Activated CD4-positive, alpha-beta memory T cell treated with anti-CD3 and anti-CD28 coated beads for 36 hours (primary cell): ENCODE results near the gene OR6V1. TPM values are rescaled to one million over a fixed set of nuclear protein-coding genes. Genes with fewer than 3 reads are reported as not detected.

Experiments used
- CTCF ChIA-PET: fragments of 350-600 bp; sonication (Branson Sonifier 250); formaldehyde crosslinking; loops from one replicate; lab custom pipeline; 2021; ENCODE audit warnings: antibody characterized with exemption, inconsistent platforms; lab: Charles Lee
- POLR2A ChIA-PET: fragments of 350-600 bp; sonication (Branson Sonifier 250); formaldehyde crosslinking; loops from one replicate; lab custom pipeline; 2021; ENCODE audit warnings: antibody characterized with exemption; lab: Charles Lee
- DNase-seq: peaks from one replicate; pipeline ENCODE4 v3.0.0-alpha.2; 2020
- H3K27ac Mint-ChIP-seq: one replicate; pipeline ENCODE4 v1.8.0; 2021; ENCODE audit warnings: mixed read lengths
- H3K27me3 Mint-ChIP-seq: one replicate; pipeline ENCODE4 v1.8.0; 2021; ENCODE audit warnings: mixed read lengths
- H3K36me3 Mint-ChIP-seq: one replicate; pipeline ENCODE4 v1.8.0; 2021; ENCODE audit warnings: mixed read lengths
- H3K4me1 Mint-ChIP-seq: one replicate; pipeline ENCODE4 v1.8.0; 2021; ENCODE audit warnings: low read depth, mixed read lengths
- H3K4me3 Mint-ChIP-seq: one replicate; pipeline ENCODE4 v1.8.0; 2021; ENCODE audit warnings: mild to moderate bottlenecking, mixed read lengths
- H3K9me3 Mint-ChIP-seq: one replicate; pipeline ENCODE4 v1.8.0; 2021; ENCODE audit warnings: mixed read lengths
- intact Hi-C: fragments of 100-400 bp; cut with micrococcal nuclease; formaldehyde crosslinking; loops from one replicate; pipeline ENCODE4 v1.15.1; 2023
- total RNA-seq, 2 experiments: library from RNA; stranded (reverse); gene quantifications; one replicate each; pipeline ENCODE4 v1.2.3, GENCODE V29; 2021

OR6V1 gene
- total RNA-seq, 2 experiments from 2014 or later: not detected

DNA sequence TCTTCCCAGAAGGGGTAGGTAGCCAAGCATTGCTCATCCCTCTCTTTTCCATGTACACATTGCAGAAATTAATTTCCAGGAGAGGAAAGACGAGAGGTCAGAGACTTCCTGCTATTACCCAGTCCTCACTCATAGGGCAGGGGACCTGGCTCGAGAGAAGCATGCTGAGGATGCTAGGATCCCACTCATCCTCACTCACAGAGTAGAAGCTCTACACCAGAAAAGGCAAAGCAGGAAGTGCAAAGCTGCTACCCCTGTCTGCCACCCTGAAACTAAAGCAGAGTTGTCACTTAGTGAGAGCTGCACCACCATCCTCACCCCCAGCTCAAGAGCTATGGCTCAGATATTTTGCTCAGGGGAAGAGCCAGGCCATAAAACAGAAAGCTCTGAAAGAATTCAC lies 35.1 kb upstream of the OR6V1 start:
- Mint-ChIP-seq H3K9me3 (no peaks in the 10 kb centered on the region), H3K36me3 (no peaks in the 10 kb centered on the region), H3K4me1 (no peaks in the 10 kb centered on the region), H3K4me3 (no peak overlapping the region), H3K27ac (no peak overlapping the region), H3K27me3 (peaks cover 9% of the 10 kb centered on the region)
- no peak for DNase-seq
- intact Hi-C loops: no loop called here
- ChIA-PET POLR2A (no interaction called here), CTCF (interaction anchor here (1.0 to 18.4 kb wide), 5 partner anchors 9 to 199 kb away, joined by 3 to 402 read pairs (median 7); no protein-coding TSS in a partner anchor)

DNA sequence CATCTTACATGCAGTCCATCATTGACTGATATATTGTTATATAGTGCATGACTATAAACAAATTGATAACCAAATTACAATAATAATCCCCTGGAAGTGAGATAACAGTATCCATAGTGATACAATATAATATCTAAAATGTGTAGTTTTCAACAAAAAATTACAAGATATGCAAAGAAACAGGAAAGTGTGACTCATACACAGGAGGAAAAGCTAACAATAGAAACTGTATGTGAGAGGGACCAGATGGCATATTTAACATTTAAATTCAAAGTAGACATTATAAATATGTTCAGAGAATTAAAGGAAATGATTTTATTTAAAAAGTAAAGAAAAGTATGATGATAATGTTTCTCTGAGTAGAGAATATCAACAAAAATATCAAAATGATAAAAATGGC lies 33.2 kb upstream of the OR6V1 start:
- Mint-ChIP-seq H3K27ac (no peak overlapping the region), H3K36me3 (no peaks in the 10 kb centered on the region), H3K4me1 (no peaks in the 10 kb centered on the region), H3K9me3 (no peaks in the 10 kb centered on the region), H3K27me3 (peaks cover 6% of the 10 kb centered on the region), H3K4me3 (no peak overlapping the region)
- ChIA-PET CTCF (interaction anchor here (1.3 to 2.8 kb wide), 3 partner anchors 10 to 197 kb away, joined by 3 to 13 read pairs (median 11); no protein-coding TSS in a partner anchor), POLR2A (no interaction called here)
- intact Hi-C loops: no loop called here
- DNase-seq: no peak

DNA sequence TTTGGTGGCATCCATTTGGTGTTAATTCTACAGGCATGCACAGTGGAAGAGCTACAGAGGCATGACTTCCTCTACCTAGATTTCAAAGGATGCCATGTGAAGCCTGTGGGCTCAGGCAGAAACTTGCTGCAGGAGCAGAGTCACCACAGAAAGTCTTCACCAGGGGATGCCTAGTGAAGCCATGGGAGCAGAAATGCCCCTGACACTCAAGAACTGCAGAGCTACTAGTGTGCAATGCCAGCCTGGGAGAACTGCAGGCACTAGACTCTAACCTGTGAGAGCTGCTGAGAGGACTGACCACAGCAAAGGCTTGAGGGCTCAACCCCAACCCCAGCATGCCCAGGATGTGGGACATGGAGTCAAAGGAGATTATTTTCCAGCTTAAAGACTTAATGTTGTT lies 29.1 kb upstream of the OR6V1 start:
- H3K27ac Mint-ChIP-seq: no peak overlapping the region
- no peaks in the 10 kb centered on the region for H3K9me3 Mint-ChIP-seq
- intact Hi-C loops: no loop called here
- H3K4me3 Mint-ChIP-seq: no peak overlapping the region
- no peak for DNase-seq
- ChIA-PET CTCF (interaction anchor here (1.3 kb wide), 1 partner anchor 192 kb away, joined by 4 read pairs; no protein-coding TSS in a partner anchor), POLR2A (no interaction called here)
- peaks cover 9% of the 10 kb centered on the region for H3K27me3 Mint-ChIP-seq
- no peaks in the 10 kb centered on the region for H3K4me1 Mint-ChIP-seq
- H3K36me3 Mint-ChIP-seq: no peaks in the 10 kb centered on the region

DNA sequence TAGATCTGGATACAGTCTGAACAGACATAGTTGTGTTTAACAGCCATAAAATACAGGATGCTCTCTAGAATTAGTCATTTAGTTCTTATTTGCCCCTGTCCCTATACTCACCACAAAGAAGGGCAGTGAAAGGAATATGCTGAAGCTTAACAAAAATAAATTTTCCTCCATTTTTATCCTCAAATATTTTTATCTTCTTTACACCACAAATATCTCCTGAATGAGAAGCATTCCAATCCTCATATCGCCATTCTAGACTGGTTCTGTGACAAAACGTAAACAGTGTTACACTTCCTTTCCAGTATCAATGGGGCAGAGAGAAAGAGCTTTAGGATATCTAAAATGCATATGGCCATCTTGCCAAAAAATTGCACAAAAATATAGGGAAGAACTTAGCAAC lies 26.8 kb upstream of the OR6V1 start:
- H3K27me3 Mint-ChIP-seq: peaks cover 15% of the 10 kb centered on the region
- CTCF ChIA-PET: interaction anchor here (1.9 kb wide), 1 partner anchor 190 kb away, joined by 6 read pairs; no protein-coding TSS in a partner anchor
- intact Hi-C loops: no loop called here
- DNase-seq: no peak
- no peaks in the 10 kb centered on the region for H3K4me1 Mint-ChIP-seq
- H3K4me3 Mint-ChIP-seq: no peak overlapping the region
- no peaks in the 10 kb centered on the region for H3K36me3 Mint-ChIP-seq
- POLR2A ChIA-PET: no interaction called here
- H3K27ac Mint-ChIP-seq: no peak overlapping the region
- H3K9me3 Mint-ChIP-seq: no peaks in the 10 kb centered on the region

DNA sequence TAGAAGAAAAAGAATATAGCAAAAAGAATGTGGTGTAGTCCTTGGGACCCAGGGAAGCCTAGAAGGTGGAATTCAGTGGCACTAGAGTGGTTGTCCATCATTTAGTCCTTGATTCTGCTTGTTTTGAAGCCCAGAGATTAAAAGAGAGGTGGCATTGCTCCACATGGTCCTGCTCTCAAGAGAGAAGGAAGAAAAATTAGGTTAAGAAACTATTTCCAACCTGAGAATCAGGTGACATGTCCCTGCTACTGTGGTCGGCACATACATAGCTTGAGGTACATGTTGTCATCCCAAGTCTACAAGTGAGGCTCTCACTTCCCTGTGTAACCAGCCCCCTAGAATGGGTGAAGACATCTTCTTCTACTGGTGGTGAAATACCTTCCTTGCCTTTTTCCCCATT lies 25.1 kb upstream of the OR6V1 start, which contains the start of gene OR9A2:
Gene OR9A2, minus strand, starts transcription at position 101 of the 400 bp plus-strand sequence. Its CDS starts 0 bp downstream, at position 101.
- ChIA-PET POLR2A (no interaction called here), CTCF (no interaction called here)
- Mint-ChIP-seq H3K9me3 (no peaks in the 10 kb centered on the region), H3K27ac (no peak within 1 kb of the TSS), H3K27me3 (peaks cover 15% of the 10 kb centered on the region), H3K36me3 (no peaks in the 10 kb centered on the region), H3K4me1 (no peaks in the 10 kb centered on the region), H3K4me3 (no peak within 1 kb of the TSS)
- no peak for DNase-seq
- intact Hi-C loops: no loop called here

DNA sequence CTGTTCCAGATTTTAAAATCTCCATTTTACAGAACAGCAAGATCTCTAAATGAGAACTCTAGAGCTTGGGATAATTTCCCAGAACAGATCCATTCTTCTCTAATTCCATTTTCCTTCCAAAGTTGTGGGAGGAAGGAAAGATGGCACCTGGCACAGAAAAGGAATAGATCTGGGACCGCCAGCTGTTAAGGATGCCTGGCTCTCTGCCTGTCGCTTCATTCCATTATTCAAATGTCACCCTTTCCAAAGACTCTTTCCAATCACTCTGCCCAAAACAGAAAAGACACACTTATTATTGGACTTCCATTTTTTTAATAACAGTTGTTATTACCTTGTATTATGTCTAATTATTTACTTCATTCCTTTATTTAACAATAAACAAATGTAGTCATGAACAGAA lies 24.5 kb upstream of the OR6V1 start:
- DNase-seq: no peak
- Mint-ChIP-seq H3K36me3 (no peaks in the 10 kb centered on the region), H3K27me3 (peaks cover 15% of the 10 kb centered on the region), H3K4me1 (no peaks in the 10 kb centered on the region), H3K4me3 (no peak overlapping the region), H3K27ac (no peak overlapping the region), H3K9me3 (no peaks in the 10 kb centered on the region)
- intact Hi-C loops: no loop called here
- CTCF ChIA-PET: no interaction called here
- POLR2A ChIA-PET: no interaction called here

DNA sequence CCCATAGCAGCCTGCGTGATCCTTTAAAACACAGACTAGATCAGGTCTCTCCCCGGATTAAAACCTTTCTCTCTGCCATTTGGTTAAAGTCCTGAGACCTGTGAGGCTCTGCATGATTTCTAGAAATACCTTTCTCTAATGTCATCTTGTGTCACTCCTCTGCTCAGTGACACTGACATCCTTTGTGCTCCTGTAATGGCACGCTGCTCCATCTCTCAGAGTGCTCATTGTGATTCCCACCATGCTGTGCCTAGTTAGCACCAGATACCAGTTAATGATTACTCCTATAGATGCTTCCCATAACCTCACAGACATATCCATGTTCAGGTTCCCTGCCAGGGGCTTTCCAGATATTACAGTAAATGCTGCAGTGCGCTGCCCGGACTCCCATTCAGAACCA lies 13.5 kb upstream of the OR6V1 start:
- no peak overlapping the region for H3K4me3 Mint-ChIP-seq
- intact Hi-C loops: no loop called here
- POLR2A ChIA-PET: no interaction called here

DNA sequence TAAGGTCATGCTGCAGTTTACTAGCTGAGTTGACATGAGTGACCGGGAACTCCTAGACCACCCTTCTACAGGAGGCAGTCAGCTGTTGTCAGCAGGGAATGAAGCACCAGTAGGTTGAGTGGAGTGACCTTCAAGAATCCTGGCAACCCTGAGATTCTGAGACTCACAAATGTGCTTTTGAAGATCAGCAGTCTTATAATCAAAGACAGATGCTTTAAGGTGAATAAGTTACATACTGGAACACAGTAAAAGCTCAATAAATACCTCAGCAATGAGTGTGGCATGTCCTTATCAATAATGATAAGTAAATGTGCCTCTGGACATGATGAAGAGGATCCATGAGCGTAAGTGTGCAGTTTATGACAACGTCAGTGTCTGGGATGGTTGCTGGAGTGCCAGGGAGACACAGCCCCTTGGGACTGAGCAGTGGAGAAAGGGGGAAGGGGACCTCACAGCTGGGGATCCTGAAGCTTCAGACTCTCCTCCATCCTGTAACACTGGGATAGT lies 11.9 kb upstream of the OR6V1 start:
- intact Hi-C loops: no loop called here
- no peaks in the 10 kb centered on the region for H3K4me1 Mint-ChIP-seq
- DNase-seq: no peak
- no peak overlapping the region for H3K27ac Mint-ChIP-seq
- ChIA-PET CTCF (no interaction called here), POLR2A (no interaction called here)
- H3K9me3 Mint-ChIP-seq: no peaks in the 10 kb centered on the region
- no peaks in the 10 kb centered on the region for H3K36me3 Mint-ChIP-seq
- H3K27me3 Mint-ChIP-seq: peaks cover 13% of the 10 kb centered on the region
- no peak overlapping the region for H3K4me3 Mint-ChIP-seq

More for the DNA sequence above, 13.5 kb upstream of the OR6V1 start:
- DNase-seq: no peak
- H3K27me3 Mint-ChIP-seq: peaks cover 17% of the 10 kb centered on the region
- H3K9me3 Mint-ChIP-seq: peaks cover 10% of the 10 kb centered on the region
- H3K4me1 Mint-ChIP-seq: no peaks in the 10 kb centered on the region
- CTCF ChIA-PET: interaction anchor here (1.1 kb wide), 1 partner anchor 177 kb away, joined by 3 read pairs; no protein-coding TSS in a partner anchor
- H3K36me3 Mint-ChIP-seq: no peaks in the 10 kb centered on the region
- no peak overlapping the region for H3K27ac Mint-ChIP-seq

DNA sequence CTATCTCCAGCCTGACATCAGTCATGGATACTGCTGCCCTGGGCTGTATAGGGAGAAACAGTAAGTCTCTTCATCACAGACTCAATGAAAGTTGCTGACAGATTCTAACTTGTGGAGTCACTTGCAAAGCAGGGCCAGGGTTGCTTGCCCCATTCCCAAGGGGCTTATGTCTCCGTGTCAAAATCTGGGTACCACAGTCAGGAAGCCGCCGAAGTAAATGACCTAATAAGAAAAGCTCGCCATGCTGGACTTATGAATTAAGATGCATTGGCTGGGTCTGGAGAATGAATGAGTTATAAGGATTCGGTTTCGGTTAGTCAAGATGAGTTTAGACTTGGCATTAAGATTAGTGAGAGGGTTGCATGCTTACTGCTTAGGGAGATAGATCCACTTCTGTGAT lies 10.8 kb upstream of the OR6V1 start:
- DNase-seq: no peak
- intact Hi-C loops: no loop called here
- H3K27ac Mint-ChIP-seq: no peak overlapping the region
- no peaks in the 10 kb centered on the region for H3K4me1 Mint-ChIP-seq
- H3K9me3 Mint-ChIP-seq: no peaks in the 10 kb centered on the region
- ChIA-PET POLR2A (no interaction called here), CTCF (no interaction called here)
- H3K27me3 Mint-ChIP-seq: peaks cover 12% of the 10 kb centered on the region
- no peak overlapping the region for H3K4me3 Mint-ChIP-seq
- no peaks in the 10 kb centered on the region for H3K36me3 Mint-ChIP-seq

DNA sequence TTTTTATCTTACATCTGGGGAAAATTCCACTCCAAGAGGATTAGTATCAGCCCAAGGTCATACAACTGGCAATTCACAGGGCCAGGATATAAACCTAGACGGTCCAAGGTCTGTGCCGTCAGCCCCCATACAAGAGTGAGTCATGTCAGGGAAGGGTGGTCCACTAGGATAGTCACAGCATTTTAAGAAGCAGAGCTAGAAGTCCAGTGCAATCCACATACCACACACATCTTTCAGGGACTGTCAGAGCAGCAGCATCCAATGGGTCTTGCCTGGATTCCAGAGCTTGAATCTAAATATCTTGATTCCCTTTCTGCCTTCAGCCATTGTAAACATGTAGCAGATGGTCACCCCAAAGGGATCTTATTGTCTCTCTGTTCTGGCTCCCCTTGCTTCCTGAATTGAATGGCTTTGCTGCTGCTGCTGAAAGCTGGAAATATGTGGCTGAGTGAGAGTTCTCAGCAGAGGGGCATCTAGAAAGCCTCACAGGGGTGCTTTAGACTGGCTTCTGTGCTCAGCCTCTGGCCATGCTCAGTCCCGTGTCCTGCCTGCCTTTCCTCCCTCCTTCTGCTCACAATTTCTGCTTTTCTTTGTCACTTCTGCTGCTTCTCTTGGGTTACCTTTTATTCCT lies 9.9 kb upstream of the OR6V1 start:
- Mint-ChIP-seq H3K36me3 (no peaks in the 10 kb centered on the region), H3K9me3 (no peaks in the 10 kb centered on the region), H3K27ac (no peak overlapping the region), H3K4me3 (no peak overlapping the region), H3K27me3 (peaks cover 12% of the 10 kb centered on the region), H3K4me1 (no peaks in the 10 kb centered on the region)
- CTCF ChIA-PET: no interaction called here
- POLR2A ChIA-PET: no interaction called here
- intact Hi-C loops: no loop called here
- DNase-seq: no peak

DNA sequence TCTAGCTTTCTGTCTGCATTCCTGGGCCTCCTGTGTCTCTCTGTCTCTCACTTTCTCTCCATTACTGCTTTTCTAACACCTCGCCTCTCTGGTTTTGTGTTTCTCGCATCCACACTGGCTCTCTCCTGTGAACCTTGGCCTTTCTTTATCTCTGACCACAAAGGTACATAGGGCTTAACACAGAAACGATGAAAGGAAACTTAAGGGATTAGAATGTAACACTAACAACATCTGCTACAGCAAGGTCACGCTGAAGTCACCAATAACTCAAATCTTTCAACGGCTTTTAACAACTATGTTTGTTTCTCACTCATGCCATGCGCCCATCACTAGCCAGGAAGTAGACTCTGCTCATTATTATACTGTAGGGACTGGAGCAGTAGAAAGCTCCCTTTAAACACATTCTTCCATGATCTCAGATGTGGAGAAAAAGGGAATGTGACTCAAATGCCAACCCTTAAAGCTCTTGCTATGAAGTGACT lies 9.3 kb upstream of the OR6V1 start:
- H3K4me1 Mint-ChIP-seq: no peaks in the 10 kb centered on the region
- H3K9me3 Mint-ChIP-seq: no peaks in the 10 kb centered on the region
- intact Hi-C loops: no loop called here
- POLR2A ChIA-PET: no interaction called here
- no peak overlapping the region for H3K4me3 Mint-ChIP-seq
- CTCF ChIA-PET: interaction anchor here (0.8 to 2.0 kb wide), 2 partner anchors 34 to 172 kb away, joined by 3 to 6 read pairs; no protein-coding TSS in a partner anchor
- no peaks in the 10 kb centered on the region for H3K36me3 Mint-ChIP-seq
- no peak for DNase-seq
- no peak overlapping the region for H3K27ac Mint-ChIP-seq
- H3K27me3 Mint-ChIP-seq: peaks cover 12% of the 10 kb centered on the region

DNA sequence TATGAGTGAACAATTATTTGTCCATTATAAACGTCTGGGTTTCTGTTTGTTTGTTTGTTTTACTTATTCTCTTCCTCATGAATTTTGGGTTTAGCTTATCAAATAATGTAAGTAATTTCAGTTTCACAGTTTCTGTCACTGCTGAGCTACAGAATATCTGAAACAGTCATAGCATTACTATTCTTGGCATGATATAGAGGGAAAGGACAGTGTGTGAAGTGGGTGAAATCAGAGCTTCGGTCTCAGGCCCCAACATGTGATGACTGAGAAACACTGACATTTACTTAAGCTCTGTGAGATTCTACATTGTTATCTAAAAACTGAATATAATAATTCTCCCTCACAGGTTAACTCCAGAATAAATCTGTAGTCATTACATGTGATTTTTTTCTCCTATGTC lies 8.8 kb upstream of the OR6V1 start:
- ChIA-PET POLR2A (no interaction called here), CTCF (interaction anchor here (0.8 to 2.0 kb wide), 2 partner anchors 33 to 171 kb away, joined by 3 to 6 read pairs; no protein-coding TSS in a partner anchor)
- Mint-ChIP-seq H3K9me3 (no peaks in the 10 kb centered on the region), H3K4me3 (no peak overlapping the region), H3K27ac (no peak overlapping the region), H3K27me3 (peaks cover 12% of the 10 kb centered on the region), H3K36me3 (no peaks in the 10 kb centered on the region), H3K4me1 (no peaks in the 10 kb centered on the region)
- intact Hi-C loops: no loop called here
- DNase-seq: no peak
